ENCODE data around the gene MANBA.

DNA sequence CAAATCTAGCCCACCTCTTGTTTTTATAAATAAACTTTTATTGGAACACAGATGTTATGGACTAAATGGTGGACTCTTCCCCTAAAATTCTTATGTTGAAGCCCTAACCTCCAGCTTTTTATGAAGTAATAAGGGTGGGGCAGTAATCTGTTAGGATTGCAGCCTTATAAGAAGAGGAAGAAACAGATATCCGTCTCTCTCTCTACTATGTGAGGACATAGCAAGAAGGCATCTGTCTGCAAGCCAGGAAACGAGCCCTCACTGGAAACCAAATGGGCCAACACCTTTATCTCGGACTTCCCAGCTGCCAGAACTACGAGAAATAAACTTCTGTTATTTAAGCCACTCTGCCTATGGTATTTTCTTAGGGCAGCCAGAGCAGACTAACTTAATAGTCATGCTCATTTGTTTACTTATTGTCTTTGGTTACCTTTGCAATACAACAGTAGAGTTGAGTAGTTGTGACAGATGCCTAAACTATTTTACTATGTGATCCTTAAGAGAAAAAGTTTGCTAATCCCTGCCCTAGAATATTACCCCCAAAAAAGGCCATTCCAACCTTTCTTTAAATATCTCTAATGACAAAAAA lies 67.4 kb downstream of the MANBA start:
- TF ChIP-seq, protein P1, sequence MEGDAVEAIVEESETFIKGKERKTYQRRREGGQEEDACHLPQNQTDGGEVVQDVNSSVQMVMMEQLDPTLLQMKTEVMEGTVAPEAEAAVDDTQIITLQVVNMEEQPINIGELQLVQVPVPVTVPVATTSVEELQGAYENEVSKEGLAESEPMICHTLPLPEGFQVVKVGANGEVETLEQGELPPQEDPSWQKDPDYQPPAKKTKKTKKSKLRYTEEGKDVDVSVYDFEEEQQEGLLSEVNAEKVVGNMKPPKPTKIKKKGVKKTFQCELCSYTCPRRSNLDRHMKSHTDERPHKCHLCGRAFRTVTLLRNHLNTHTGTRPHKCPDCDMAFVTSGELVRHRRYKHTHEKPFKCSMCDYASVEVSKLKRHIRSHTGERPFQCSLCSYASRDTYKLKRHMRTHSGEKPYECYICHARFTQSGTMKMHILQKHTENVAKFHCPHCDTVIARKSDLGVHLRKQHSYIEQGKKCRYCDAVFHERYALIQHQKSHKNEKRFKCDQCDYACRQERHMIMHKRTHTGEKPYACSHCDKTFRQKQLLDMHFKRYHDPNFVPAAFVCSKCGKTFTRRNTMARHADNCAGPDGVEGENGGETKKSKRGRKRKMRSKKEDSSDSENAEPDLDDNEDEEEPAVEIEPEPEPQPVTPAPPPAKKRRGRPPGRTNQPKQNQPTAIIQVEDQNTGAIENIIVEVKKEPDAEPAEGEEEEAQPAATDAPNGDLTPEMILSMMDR (IDR thresholded peaks at IDR 0.05; ENCODE audit: low read depth, low read length) = no peak
- TF ChIP-seq POLR2A (IDR thresholded peaks at IDR 0.05; ENCODE audit: extremely low read depth, insufficient read length) = no peak
- no peak for TF ChIP-seq MYC (IDR thresholded peaks at IDR 0.05; ENCODE audit: low read depth, low read length)
- TF ChIP-seq MAX (IDR thresholded peaks at IDR 0.05; ENCODE audit: low read depth, low read length) = no peak

Measured in NB4 (cell line).